SK-N-SH treated with all-trans-retinoic acid at 6 μM for 48 hours (cell line): ENCODE measurements around the gene STIM2.

ENCODE experiments used
- ATAC-seq: fragments of 200-7000 bp; cut with Tn5 transposase; 3 replicates; pipeline ENCODE4 v1.9.1; 2020; ENCODE audit warnings: mild to moderate bottlenecking, moderate library complexity
- ARNTL ChIP-seq: fragments of 450-650 bp; formaldehyde crosslinking; IDR thresholded peaks from 2 replicates; pipeline ENCODE4 v1.5.0; 2020; ENCODE audit warnings: low read depth, mild to moderate bottlenecking, moderate library complexity, borderline replicate concordance
- BACH2 ChIP-seq: fragments of 250-450 bp; sonication (Bioruptor Pico); IDR thresholded peaks from 2 replicates; pipeline ENCODE4 v1.9.0; 2021; ENCODE audit warnings: mild to moderate bottlenecking, borderline replicate concordance
- CSDC2 ChIP-seq: fragments of 250-450 bp; sonication (Bioruptor Pico); IDR thresholded peaks from 2 replicates; pipeline ENCODE4 v1.5.0; 2020; ENCODE audit warnings: mild to moderate bottlenecking, moderate library complexity
- ESRRG ChIP-seq: fragments of 250-450 bp; sonication (Bioruptor Pico); IDR thresholded peaks from 2 replicates; pipeline ENCODE4 v1.6.1; 2021; ENCODE audit warnings: mild to moderate bottlenecking
- GLIS3 ChIP-seq: fragments of 250-450 bp; sonication (Bioruptor Pico); IDR thresholded peaks from 2 replicates; pipeline ENCODE4 v1.5.0; 2020; ENCODE audit warnings: mild to moderate bottlenecking, moderate library complexity
- ISL1 ChIP-seq: fragments of 250-450 bp; sonication (Bioruptor Pico); IDR thresholded peaks from 2 replicates; pipeline ENCODE4 v2.1.2; 2022; ENCODE audit warnings: mild to moderate bottlenecking, moderate library complexity
- OSR1 ChIP-seq: fragments of 250-450 bp; sonication (Bioruptor Pico); IDR thresholded peaks from 2 replicates; pipeline ENCODE4 v1.8.0; 2022; ENCODE audit warnings: moderate library complexity, mild to moderate bottlenecking, inconsistent platforms
- PPARA ChIP-seq: fragments of 250-450 bp; sonication (Bioruptor Pico); IDR thresholded peaks from 2 replicates; pipeline ENCODE4 v1.5.0; 2020; ENCODE audit warnings: mild to moderate bottlenecking, borderline replicate concordance
- SNAI2 ChIP-seq: fragments of 250-450 bp; sonication (Bioruptor Pico); IDR thresholded peaks from 2 replicates; pipeline ENCODE4 v1.5.0; 2020; ENCODE audit warnings: mild to moderate bottlenecking, moderate library complexity
- TOX ChIP-seq: fragments of 250-450 bp; sonication (Bioruptor Pico); IDR thresholded peaks from 2 replicates; pipeline ENCODE4 v1.8.0; 2021; ENCODE audit warnings: mild to moderate bottlenecking, moderate library complexity, borderline replicate concordance
- ZC3H10 ChIP-seq: fragments of 250-450 bp; sonication (Bioruptor Pico); IDR thresholded peaks from 2 replicates; pipeline ENCODE4 v1.5.1; 2021; ENCODE audit warnings: mild to moderate bottlenecking, moderate library complexity
- ZFP3 ChIP-seq: fragments of 250-450 bp; sonication (Bioruptor Pico); IDR thresholded peaks from 2 replicates; pipeline ENCODE4 v1.5.0; 2020; ENCODE audit warnings: mild to moderate bottlenecking, moderate library complexity
- ZFP30 ChIP-seq: fragments of 450-650 bp; formaldehyde crosslinking; IDR thresholded peaks from 2 replicates; pipeline ENCODE4 v1.5.0; 2022; ENCODE audit warnings: mild to moderate bottlenecking, moderate library complexity
- ZNF565 ChIP-seq: fragments of 450-650 bp; formaldehyde crosslinking; conservative IDR thresholded peaks from 2 replicates; pipeline ENCODE4 v1.5.0; 2020; ENCODE audit warnings: low read depth, mild to moderate bottlenecking, moderate library complexity
- ZNF70 ChIP-seq: fragments of 450-650 bp; formaldehyde crosslinking; IDR thresholded peaks from 2 replicates; pipeline ENCODE4 v1.5.0; 2020; ENCODE audit warnings: mild to moderate bottlenecking, moderate library complexity
- ZNF8 ChIP-seq: fragments of 450-650 bp; formaldehyde crosslinking; IDR thresholded peaks from 2 replicates; pipeline ENCODE4 v1.5.0; 2020; ENCODE audit warnings: mild to moderate bottlenecking, moderate library complexity
- TF ChIP-seq, protein P1 (sequence below): fragments of 250-450 bp; sonication (Bioruptor Pico); IDR thresholded peaks from 2 replicates; pipeline ENCODE4 v1.5.1; 2021; ENCODE audit warnings: mild to moderate bottlenecking, moderate library complexity
- TF ChIP-seq, protein P2 (sequence below): fragments of 250-450 bp; sonication (Bioruptor Pico); IDR thresholded peaks from 2 replicates; pipeline ENCODE4 v1.8.0; 2021; ENCODE audit warnings: low read depth, mild to moderate bottlenecking, moderate library complexity, borderline replicate concordance
- TF ChIP-seq, protein P3 (sequence below): fragments of 250-450 bp; sonication (Bioruptor Pico); IDR thresholded peaks from 2 replicates; pipeline ENCODE4 v1.5.1; 2020; ENCODE audit warnings: low read depth, mild to moderate bottlenecking, moderate library complexity
- TF ChIP-seq, protein P4 (sequence below): fragments of 250-450 bp; sonication (Bioruptor Pico); IDR thresholded peaks from 2 replicates; pipeline ENCODE4 v1.5.0; 2020; ENCODE audit warnings: mild to moderate bottlenecking, moderate library complexity
- TF ChIP-seq, protein P5 (sequence below): fragments of 250-450 bp; sonication (Bioruptor Pico); IDR thresholded peaks from 2 replicates; pipeline ENCODE4 v1.8.0; 2020; ENCODE audit warnings: mild to moderate bottlenecking, moderate library complexity, borderline replicate concordance

STIM2 gene

DNA sequence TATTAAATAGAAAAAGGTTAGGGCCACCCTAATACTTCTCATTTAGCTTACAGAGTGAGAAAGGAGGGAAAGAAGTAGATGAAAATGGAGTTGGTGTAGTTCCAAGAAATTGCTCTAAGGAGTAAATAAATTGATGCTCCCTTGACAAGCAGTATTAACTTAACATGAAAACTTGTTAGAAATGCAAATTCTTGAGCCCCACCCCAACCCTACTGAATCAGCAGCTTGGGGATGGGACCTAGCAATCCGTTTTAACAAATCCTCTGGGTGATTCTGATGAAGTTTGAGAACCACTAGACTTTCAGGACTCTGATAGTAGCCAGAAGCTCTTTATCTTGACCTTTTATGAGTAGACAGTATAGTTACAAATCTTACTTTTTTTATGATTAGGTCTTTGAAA is 74.8 kb downstream of the STIM2 start:
- TF ChIP-seq, protein P1, sequence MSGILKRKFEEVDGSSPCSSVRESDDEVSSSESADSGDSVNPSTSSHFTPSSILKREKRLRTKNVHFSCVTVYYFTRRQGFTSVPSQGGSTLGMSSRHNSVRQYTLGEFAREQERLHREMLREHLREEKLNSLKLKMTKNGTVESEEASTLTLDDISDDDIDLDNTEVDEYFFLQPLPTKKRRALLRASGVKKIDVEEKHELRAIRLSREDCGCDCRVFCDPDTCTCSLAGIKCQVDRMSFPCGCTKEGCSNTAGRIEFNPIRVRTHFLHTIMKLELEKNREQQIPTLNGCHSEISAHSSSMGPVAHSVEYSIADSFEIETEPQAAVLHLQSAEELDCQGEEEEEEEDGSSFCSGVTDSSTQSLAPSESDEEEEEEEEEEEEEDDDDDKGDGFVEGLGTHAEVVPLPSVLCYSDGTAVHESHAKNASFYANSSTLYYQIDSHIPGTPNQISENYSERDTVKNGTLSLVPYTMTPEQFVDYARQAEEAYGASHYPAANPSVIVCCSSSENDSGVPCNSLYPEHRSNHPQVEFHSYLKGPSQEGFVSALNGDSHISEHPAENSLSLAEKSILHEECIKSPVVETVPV (CRISPR knock-in tag): no peak
- TF ChIP-seq ISL1 (no peak), TOX (CRISPR knock-in tag) (no peak), PPARA (CRISPR knock-in tag) (no peak), ZFP30 (CRISPR knock-in tag) (no peak), BACH2 (no peak), ZNF8 (CRISPR knock-in tag) (no peak), OSR1 (CRISPR knock-in tag) (no peak), ZC3H10 (CRISPR knock-in tag) (no peak), ZNF70 (CRISPR knock-in tag) (no peak), SNAI2 (CRISPR knock-in tag) (no peak), ZNF565 (CRISPR knock-in tag) (no peak), CSDC2 (CRISPR knock-in tag) (no peak), ZFP3 (no peak), ARNTL (CRISPR knock-in tag) (no peak), GLIS3 (CRISPR knock-in tag) (no peak)
- TF ChIP-seq, protein P2, sequence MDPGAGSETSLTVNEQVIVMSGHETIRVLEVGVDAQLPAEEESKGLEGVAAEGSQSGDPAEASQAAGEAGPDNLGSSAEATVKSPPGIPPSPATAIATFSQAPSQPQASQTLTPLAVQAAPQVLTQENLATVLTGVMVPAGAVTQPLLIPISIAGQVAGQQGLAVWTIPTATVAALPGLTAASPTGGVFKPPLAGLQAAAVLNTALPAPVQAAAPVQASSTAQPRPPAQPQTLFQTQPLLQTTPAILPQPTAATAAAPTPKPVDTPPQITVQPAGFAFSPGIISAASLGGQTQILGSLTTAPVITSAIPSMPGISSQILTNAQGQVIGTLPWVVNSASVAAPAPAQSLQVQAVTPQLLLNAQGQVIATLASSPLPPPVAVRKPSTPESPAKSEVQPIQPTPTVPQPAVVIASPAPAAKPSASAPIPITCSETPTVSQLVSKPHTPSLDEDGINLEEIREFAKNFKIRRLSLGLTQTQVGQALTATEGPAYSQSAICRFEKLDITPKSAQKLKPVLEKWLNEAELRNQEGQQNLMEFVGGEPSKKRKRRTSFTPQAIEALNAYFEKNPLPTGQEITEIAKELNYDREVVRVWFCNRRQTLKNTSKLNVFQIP (CRISPR knock-in tag): no peak
- TF ChIP-seq, protein P3, sequence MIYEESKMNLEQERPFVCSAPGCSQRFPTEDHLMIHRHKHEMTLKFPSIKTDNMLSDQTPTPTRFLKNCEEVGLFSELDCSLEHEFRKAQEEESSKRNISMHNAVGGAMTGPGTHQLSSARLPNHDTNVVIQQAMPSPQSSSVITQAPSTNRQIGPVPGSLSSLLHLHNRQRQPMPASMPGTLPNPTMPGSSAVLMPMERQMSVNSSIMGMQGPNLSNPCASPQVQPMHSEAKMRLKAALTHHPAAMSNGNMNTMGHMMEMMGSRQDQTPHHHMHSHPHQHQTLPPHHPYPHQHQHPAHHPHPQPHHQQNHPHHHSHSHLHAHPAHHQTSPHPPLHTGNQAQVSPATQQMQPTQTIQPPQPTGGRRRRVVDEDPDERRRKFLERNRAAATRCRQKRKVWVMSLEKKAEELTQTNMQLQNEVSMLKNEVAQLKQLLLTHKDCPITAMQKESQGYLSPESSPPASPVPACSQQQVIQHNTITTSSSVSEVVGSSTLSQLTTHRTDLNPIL (CRISPR knock-in tag): no peak
- TF ChIP-seq, protein P4, sequence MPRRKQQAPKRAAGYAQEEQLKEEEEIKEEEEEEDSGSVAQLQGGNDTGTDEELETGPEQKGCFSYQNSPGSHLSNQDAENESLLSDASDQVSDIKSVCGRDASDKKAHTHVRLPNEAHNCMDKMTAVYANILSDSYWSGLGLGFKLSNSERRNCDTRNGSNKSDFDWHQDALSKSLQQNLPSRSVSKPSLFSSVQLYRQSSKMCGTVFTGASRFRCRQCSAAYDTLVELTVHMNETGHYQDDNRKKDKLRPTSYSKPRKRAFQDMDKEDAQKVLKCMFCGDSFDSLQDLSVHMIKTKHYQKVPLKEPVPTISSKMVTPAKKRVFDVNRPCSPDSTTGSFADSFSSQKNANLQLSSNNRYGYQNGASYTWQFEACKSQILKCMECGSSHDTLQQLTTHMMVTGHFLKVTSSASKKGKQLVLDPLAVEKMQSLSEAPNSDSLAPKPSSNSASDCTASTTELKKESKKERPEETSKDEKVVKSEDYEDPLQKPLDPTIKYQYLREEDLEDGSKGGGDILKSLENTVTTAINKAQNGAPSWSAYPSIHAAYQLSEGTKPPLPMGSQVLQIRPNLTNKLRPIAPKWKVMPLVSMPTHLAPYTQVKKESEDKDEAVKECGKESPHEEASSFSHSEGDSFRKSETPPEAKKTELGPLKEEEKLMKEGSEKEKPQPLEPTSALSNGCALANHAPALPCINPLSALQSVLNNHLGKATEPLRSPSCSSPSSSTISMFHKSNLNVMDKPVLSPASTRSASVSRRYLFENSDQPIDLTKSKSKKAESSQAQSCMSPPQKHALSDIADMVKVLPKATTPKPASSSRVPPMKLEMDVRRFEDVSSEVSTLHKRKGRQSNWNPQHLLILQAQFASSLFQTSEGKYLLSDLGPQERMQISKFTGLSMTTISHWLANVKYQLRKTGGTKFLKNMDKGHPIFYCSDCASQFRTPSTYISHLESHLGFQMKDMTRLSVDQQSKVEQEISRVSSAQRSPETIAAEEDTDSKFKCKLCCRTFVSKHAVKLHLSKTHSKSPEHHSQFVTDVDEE: no peak
- ATAC-seq: no peak

DNA sequence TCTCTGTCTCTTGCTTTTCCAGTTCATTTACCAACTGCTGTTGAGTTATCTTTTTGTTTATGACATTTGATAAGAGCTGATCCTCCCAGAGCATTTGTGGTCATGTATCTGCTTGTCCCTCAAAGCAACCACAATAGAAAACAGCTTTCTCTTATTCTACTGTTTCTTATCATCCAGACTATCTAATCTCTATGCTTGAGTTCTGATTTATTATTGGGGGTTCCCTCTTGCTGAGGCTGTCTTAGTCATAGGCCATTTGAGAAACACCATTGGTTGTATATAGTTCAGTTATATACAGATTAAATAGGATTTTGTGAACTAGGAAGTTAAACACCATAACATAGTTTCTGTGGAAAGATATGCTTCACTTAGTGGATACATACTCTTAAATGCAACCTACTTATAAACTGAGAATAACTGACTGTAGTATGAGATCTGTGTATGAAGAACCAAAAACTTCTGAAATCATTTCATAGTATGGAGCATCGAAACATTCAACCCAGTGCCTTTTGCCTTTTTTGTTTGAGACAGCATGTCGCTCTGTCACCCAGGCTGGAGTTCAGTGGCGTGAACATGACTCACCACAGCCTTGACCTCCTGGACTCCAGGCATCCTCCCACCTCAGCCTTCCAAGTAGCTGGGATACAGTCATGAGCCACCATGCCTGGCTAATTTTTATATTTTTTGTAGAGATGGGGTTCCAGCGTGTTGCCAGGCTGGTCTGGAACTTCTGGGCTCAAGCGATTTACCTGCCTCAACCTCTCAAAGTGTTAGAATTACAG is 75.8 kb downstream of the STIM2 start:
- ATAC-seq: no peak; the same call in 2 of the 3 replicates
- TF ChIP-seq ARNTL (CRISPR knock-in tag) (no peak), CSDC2 (CRISPR knock-in tag) (no peak), ZNF8 (CRISPR knock-in tag) (no peak), ZNF70 (CRISPR knock-in tag) (no peak), TOX (CRISPR knock-in tag) (no peak), ISL1 (no peak), BACH2 (no peak), ESRRG (CRISPR knock-in tag) (no peak), SNAI2 (CRISPR knock-in tag) (no peak), GLIS3 (CRISPR knock-in tag) (no peak), OSR1 (CRISPR knock-in tag) (no peak), ZNF565 (CRISPR knock-in tag) (no peak)
- TF ChIP-seq, protein P5, sequence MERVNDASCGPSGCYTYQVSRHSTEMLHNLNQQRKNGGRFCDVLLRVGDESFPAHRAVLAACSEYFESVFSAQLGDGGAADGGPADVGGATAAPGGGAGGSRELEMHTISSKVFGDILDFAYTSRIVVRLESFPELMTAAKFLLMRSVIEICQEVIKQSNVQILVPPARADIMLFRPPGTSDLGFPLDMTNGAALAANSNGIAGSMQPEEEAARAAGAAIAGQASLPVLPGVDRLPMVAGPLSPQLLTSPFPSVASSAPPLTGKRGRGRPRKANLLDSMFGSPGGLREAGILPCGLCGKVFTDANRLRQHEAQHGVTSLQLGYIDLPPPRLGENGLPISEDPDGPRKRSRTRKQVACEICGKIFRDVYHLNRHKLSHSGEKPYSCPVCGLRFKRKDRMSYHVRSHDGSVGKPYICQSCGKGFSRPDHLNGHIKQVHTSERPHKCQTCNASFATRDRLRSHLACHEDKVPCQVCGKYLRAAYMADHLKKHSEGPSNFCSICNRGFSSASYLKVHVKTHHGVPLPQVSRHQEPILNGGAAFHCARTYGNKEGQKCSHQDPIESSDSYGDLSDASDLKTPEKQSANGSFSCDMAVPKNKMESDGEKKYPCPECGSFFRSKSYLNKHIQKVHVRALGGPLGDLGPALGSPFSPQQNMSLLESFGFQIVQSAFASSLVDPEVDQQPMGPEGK (CRISPR knock-in tag): no peak
- TF ChIP-seq, protein P4: no peak
- TF ChIP-seq, protein P1 (CRISPR knock-in tag): no peak
- TF ChIP-seq, protein P2 (CRISPR knock-in tag): no peak
